ENCODE results near the gene ANKAR.
A peak's percentile ranks its signal among the peaks of the same experiment; 100 is the strongest.
"Not testable (repeated sequence)": the region's sequence is repeated elsewhere in the genome, so short reads cannot be mapped to it uniquely, and the experiment has no call there.

ANKAR gene

GRCh38 chr2:189696223-189696622 is 21.8 kb downstream of the ANKAR start:
- in situ Hi-C loops (cut with HindIII; ENCODE audit: low pct_unique_long_range_greater_than_20kb, low sequenced_read_pairs): no loop called here
- no peak for TF ChIP-seq JUND (IDR thresholded peaks at IDR 0.05; ENCODE audit: low read depth)
- no peak for DNase-seq (ENCODE audit: low read depth in 1 of 2, low spot score in 1 of 2)

- TF ChIP-seq JUND (IDR thresholded peaks at IDR 0.05; ENCODE audit: low read depth): no peak
- in situ Hi-C loops (cut with HindIII; ENCODE audit: low pct_unique_long_range_greater_than_20kb, low sequenced_read_pairs): no loop called here
- peak in 1 of 2 experiments; percentile 57 for DNase-seq (ENCODE audit: low read depth in 1 of 2, low spot score in 1 of 2)
Measured at GRCh38 chr2:189698020-189698887, 23.8 kb downstream of the ANKAR start.

- no peak for TF ChIP-seq JUND (IDR thresholded peaks at IDR 0.05; ENCODE audit: low read depth)
- in situ Hi-C loops (cut with HindIII; ENCODE audit: low pct_unique_long_range_greater_than_20kb, low sequenced_read_pairs): no loop called here
- no peak for DNase-seq (ENCODE audit: low read depth in 1 of 2, low spot score in 1 of 2)
Measured at GRCh38 chr2:189700681-189701080, 26.2 kb downstream of the ANKAR start.

GRCh38 chr2:189702071-189702470 is 27.6 kb downstream of the ANKAR start:
- TF ChIP-seq JUND (IDR thresholded peaks at IDR 0.05; ENCODE audit: low read depth): no peak
- no peak for DNase-seq (ENCODE audit: low read depth in 1 of 2, low spot score in 1 of 2)
- in situ Hi-C loops (cut with HindIII; ENCODE audit: low pct_unique_long_range_greater_than_20kb, low sequenced_read_pairs): no loop called here

- DNase-seq (ENCODE audit: low read depth in 1 of 2, low spot score in 1 of 2): no peak
- in situ Hi-C loops (cut with HindIII; ENCODE audit: low pct_unique_long_range_greater_than_20kb, low sequenced_read_pairs): no loop called here
- TF ChIP-seq JUND (IDR thresholded peaks at IDR 0.05; ENCODE audit: low read depth): no peak
Measured at GRCh38 chr2:189709501-189710221, 35.2 kb downstream of the ANKAR start.

- DNase-seq (ENCODE audit: low read depth in 1 of 2, low spot score in 1 of 2); in situ Hi-C loops (cut with HindIII; ENCODE audit: low pct_unique_long_range_greater_than_20kb, low sequenced_read_pairs): not testable (repeated sequence)
Measured at GRCh38 chr2:189717593-189717992, 43.1 kb downstream of the ANKAR start.

- in situ Hi-C loops (cut with HindIII; ENCODE audit: low pct_unique_long_range_greater_than_20kb, low sequenced_read_pairs): no loop called here
- no peak for DNase-seq (ENCODE audit: low read depth in 1 of 2, low spot score in 1 of 2)
- TF ChIP-seq JUND (IDR thresholded peaks at IDR 0.05; ENCODE audit: low read depth): no peak
Measured at GRCh38 chr2:189719571-189719970, 45.1 kb downstream of the ANKAR start.

GRCh38 chr2:189723192-189723591 is 48.7 kb downstream of the ANKAR start:
- TF ChIP-seq JUND (IDR thresholded peaks at IDR 0.05; ENCODE audit: low read depth): no peak
- in situ Hi-C loops (cut with HindIII; ENCODE audit: low pct_unique_long_range_greater_than_20kb, low sequenced_read_pairs): no loop called here
- no peak for DNase-seq (ENCODE audit: low read depth in 1 of 2, low spot score in 1 of 2)
